Prostate gland (tissue), 2 donors: ENCODE results near the gene DENND4C. TPM values are rescaled to one million over a fixed set of nuclear protein-coding genes. Genes with fewer than 3 reads are reported as not detected.
A peak's percentile ranks its signal among the peaks of the same experiment; 100 is the strongest.

ENCODE experiments used
- DNase-seq: peaks from one replicate; pipeline ENCODE4 v3.0.0-alpha.2; 2019; ENCODE audit warnings: low spot score
- H3K27ac ChIP-seq, 2 donors: fragments of 200-600 bp; sonication (generic); 2 replicates each; pipeline ENCODE4 v1.5.1; 2017 to 2019
- H3K27me3 ChIP-seq: fragments of 200-600 bp; sonication (generic); replicated peaks from 2 replicates; pipeline ENCODE4 v1.5.1; 2019; ENCODE audit not compliant: insufficient read depth
- H3K36me3 ChIP-seq, 2 donors: fragments of 200-600 bp; sonication (generic); 1 replicate in 1 of 2; 2 replicates in 1 of 2; pipeline versions ENCODE4 v1.5.1 to v1.8.1; 2017 to 2019
- H3K4me1 ChIP-seq: fragments of 200-600 bp; sonication (generic); replicated peaks from 2 replicates; pipeline ENCODE4 v1.5.1; 2019
- H3K4me3 ChIP-seq, 2 donors: fragments of 200-600 bp; sonication (generic); 2 replicates each; pipeline ENCODE4 v1.5.1; 2017 to 2019
- H3K9me3 ChIP-seq: fragments of 200-600 bp; sonication (generic); 2 replicates; pipeline ENCODE4 v1.5.1; 2017
- POLR2A ChIP-seq: fragments of 450-650 bp; IDR thresholded peaks from one replicate; pipeline ENCODE4 v1.6.1; 2016; ENCODE audit warnings: antibody characterized with exemption, mild to moderate bottlenecking
- POLR2AphosphoS5 ChIP-seq: sonication (generic); formaldehyde crosslinking; IDR thresholded peaks from one replicate; pipeline ENCODE4 v1.6.1; 2017; ENCODE audit warnings: antibody characterized with exemption
- WGBS: methylation state at CpG from one replicate; pipeline ENCODE4 v1.1.5; 2018; 5-methylcytosine and 5-hydroxymethylcytosine counted together
- intact Hi-C: fragments of 100-400 bp; cut with DNase I; formaldehyde crosslinking; loops from one replicate; pipeline ENCODE4 v1.14.2; 2022
- total RNA-seq, 2 donors: library from RNA; depleted of rRNA; stranded (reverse); fragments of >200 nt; gene quantifications; one replicate each; pipeline ENCODE4 v1.1.0, GENCODE V29; 2016
- TF ChIP-seq, protein P1 (sequence below), 4 experiments: fragments of 200-600 bp in 2 of 4; fragments of 450-650 bp in 2 of 4; sonication (generic) in 2 of 4; IDR thresholded peaks; 1 replicate in 3 of 4; 2 replicates in 1 of 4; pipeline ENCODE4 v1.5.1; 2016 to 2019; ENCODE audit warnings: antibody characterized with exemption in 4 of 4, mild to moderate bottlenecking in 2 of 4, moderate library complexity in 2 of 4

DENND4C gene
- total RNA-seq: 100 to 1,000 TPM in 1 of 2 donors, 10 to 100 TPM in 1; 71.4 to 104 TPM

DNA sequence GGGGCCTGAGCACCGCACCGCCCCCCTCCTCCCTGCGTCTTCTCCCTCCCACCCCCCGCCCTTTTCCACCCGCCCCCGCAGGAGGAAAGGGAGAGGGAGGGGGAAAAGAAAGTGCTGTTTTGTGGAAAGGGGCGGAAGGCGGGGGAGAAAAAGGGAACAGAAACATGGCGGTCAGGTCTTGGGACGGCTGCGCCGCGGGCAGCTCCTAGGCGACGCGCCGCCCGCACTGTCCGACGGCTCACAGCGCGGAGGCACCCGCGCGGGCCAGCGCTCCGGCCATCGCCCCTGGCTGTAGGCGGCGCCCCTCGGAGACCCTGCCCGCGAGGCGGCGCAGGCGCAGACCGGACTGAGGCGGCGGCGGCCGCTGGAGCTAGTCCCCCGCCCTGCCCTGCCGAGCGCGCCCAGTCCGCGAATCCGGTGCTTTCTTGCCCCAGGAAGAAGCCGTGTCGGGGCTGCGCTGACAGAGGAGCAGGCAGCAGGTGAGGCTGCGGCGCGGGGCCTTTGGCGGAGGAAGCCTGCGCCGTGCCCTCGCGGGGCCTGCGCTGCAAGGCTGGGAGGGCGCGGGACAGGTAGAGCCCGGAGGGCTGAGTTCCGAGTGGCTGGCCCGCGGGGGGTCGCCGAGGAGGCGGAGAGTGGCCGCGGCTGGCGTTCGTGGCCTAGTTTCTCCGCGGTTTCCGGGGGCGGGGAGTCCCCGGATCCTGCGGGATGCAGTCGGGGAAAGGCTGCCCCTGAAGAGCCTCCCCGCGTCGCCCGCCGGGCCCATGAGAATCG lies at the start of gene DENND4C:
Gene DENND4C, plus strand, starts transcription at position 339 of the 771 bp plus-strand sequence. CDS start 45,482 bp downstream, outside the sequence.
- H3K27ac ChIP-seq: peak within 1 kb of the TSS; percentile 96 to 99
- peak within 1 kb of the TSS; percentile 65 to 99 for H3K4me3 ChIP-seq
- intact Hi-C loops: loop anchor here (5.0 to 10.0 kb wide), 4 partner anchors 103 to 227 kb away; partner anchors contain the start of genes HAUS6, PLIN2 and RPS6
- no peaks in the 10 kb centered on the region for H3K4me1 ChIP-seq
- TF ChIP-seq POLR2AphosphoS5: peak; percentile 60
- TF ChIP-seq, protein P1, sequence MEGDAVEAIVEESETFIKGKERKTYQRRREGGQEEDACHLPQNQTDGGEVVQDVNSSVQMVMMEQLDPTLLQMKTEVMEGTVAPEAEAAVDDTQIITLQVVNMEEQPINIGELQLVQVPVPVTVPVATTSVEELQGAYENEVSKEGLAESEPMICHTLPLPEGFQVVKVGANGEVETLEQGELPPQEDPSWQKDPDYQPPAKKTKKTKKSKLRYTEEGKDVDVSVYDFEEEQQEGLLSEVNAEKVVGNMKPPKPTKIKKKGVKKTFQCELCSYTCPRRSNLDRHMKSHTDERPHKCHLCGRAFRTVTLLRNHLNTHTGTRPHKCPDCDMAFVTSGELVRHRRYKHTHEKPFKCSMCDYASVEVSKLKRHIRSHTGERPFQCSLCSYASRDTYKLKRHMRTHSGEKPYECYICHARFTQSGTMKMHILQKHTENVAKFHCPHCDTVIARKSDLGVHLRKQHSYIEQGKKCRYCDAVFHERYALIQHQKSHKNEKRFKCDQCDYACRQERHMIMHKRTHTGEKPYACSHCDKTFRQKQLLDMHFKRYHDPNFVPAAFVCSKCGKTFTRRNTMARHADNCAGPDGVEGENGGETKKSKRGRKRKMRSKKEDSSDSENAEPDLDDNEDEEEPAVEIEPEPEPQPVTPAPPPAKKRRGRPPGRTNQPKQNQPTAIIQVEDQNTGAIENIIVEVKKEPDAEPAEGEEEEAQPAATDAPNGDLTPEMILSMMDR (IDR thresholded peaks at IDR 0.05): peak in 2 of 4 experiments; percentile 35 to 39
- peak; percentile 87 for TF ChIP-seq POLR2A
- under 1% methylated on average over 80 of the region's 86 CpGs for WGBS
- H3K9me3 ChIP-seq: no peaks in the 10 kb centered on the region
- peak; percentile 84 for DNase-seq
- H3K27me3 ChIP-seq: no peaks in the 10 kb centered on the region
- H3K36me3 ChIP-seq: no peaks in the 10 kb centered on the region

DNA sequence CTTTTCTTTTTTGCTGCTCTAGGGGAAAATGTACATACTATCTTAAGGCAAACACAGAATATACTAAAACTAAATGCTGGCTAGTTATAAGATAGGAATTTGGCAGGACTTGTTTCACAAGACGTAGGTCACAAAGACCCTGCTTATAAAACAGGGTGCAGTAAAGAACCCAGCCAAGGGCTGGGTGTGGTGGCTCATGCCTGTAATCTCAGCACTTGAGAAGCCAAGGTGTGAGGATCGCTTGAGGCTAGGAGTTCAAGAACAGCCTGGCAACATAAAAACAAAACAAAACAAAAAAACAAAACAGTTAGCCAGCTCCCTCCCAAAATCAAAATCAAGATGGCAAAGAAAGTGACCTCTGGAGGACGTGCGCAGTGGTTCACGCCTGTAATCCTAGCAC lies 49.5 kb upstream of the DENND4C start:
- Histone ChIP-seq H3K9me3 (no peaks in the 10 kb centered on the region), H3K4me3 (no peak overlapping the region), H3K36me3 (no peaks in the 10 kb centered on the region), H3K27ac (no peak overlapping the region), H3K4me1 (no peaks in the 10 kb centered on the region), H3K27me3 (no peaks in the 10 kb centered on the region)
- DNase-seq: no peak
- intact Hi-C loops: no loop called here
- 74% methylated on average over 5 of the region's 5 CpGs for WGBS
- TF ChIP-seq, protein P1 (IDR thresholded peaks at IDR 0.05): no peak
- TF ChIP-seq POLR2A (no peak), POLR2AphosphoS5 (no peak)

DNA sequence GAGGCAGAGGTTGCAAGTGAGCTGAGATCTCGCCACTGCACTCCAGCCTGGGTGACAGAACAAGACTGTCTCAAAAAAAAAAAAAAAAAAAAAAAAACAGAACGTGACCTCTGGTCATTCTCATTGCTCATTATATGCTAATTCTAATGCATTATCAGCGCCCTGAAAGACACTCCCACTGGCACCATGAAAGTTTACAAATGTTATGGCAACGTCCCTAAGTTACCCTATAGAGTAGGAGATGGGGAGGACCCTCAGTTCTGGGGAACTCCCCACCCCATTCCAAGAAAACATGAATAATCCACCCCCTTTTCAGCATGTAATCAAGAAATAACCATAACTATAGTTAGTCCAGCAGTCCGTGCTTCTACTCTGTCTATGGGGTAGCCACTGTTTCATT lies 48.9 kb upstream of the DENND4C start:
- WGBS: 94% methylated on average over 5 of the region's 5 CpGs
- Histone ChIP-seq H3K4me1 (no peaks in the 10 kb centered on the region), H3K36me3 (no peaks in the 10 kb centered on the region), H3K4me3 (no peak overlapping the region), H3K27me3 (no peaks in the 10 kb centered on the region), H3K27ac (no peak overlapping the region), H3K9me3 (no peaks in the 10 kb centered on the region)
- intact Hi-C loops: no loop called here
- no peak for DNase-seq
- TF ChIP-seq POLR2AphosphoS5: no peak
- TF ChIP-seq POLR2A: no peak
- TF ChIP-seq, protein P1 (IDR thresholded peaks at IDR 0.05): no peak

DNA sequence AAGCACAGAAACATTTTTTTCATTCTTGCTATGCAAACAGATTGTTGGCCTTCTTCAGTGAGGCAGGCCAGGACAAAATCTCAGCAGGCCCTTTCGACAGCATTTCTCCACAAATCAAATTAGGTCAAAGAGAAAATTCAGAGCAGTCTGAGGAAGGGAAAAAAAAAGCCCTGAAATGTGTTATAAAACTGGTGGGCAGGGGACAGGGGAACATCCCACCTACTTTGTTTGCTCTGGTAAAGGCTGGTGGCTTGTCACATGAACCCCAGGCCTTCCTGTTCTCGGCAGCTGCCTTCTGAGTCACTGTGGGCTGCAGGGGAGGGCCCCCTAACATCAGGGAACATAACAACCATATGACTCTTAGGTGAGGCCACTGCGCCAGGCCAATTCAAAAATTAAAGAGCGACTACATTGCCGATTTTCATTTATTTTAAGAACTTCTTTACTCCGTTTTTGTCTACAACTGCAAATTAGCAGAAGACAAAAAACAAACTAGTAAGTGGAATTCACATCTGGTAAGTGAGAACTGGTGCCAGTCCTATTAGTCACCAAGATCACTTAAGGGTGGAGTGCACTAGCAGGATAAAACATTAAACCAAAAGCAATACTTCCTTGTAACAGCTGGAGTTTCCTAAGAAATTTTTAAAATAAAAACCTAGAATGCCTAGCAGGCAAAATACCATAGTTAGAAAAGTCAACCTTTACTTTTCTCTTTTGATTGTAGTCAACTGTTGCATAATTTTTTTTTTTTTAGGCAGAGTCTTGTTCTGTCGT lies 46.2 kb upstream of the DENND4C start:
- intact Hi-C loops: no loop called here
- DNase-seq: peak; percentile 67
- H3K36me3 ChIP-seq: no peaks in the 10 kb centered on the region
- TF ChIP-seq POLR2A (no peak), POLR2AphosphoS5 (peak; percentile 79)
- TF ChIP-seq, protein P1 (IDR thresholded peaks at IDR 0.05): no peak
- no peaks in the 10 kb centered on the region for H3K4me1 ChIP-seq
- H3K27ac ChIP-seq: peak overlapping the region; percentile 62 to 73
- no peaks in the 10 kb centered on the region for H3K27me3 ChIP-seq
- no peaks in the 10 kb centered on the region for H3K9me3 ChIP-seq
- H3K4me3 ChIP-seq: no peak overlapping the region
- 10% methylated on average over 7 of the region's 7 CpGs for WGBS
